Ovary (tissue), 10 donors: ENCODE results near the gene GPR87. TPM values are rescaled to one million over a fixed set of nuclear protein-coding genes. Genes with fewer than 3 reads are reported as not detected.

Source experiments
- DNase-seq, 5 donors: peaks; one replicate each; pipeline ENCODE4 v3.0.0-alpha.2; 2019 to 2020
- H3K27ac ChIP-seq, 2 donors: fragments of 200-600 bp; one replicate each; pipeline versions ENCODE4 v1.5.1 to v1.8.0; 2019 to 2022
- H3K27me3 ChIP-seq: fragments of 200-600 bp; one replicate; pipeline ENCODE4 v1.8.0; 2022
- H3K36me3 ChIP-seq: fragments of 200-600 bp; sonication (generic); one replicate; pipeline ENCODE4 v1.5.1; 2019
- H3K4me1 ChIP-seq: one replicate; pipeline ENCODE4 v1.8.1; 2013; ENCODE audit warnings: mild to moderate bottlenecking, moderate library complexity; ENCODE audit not compliant: insufficient read depth
- H3K4me3 ChIP-seq: fragments of 200-600 bp; sonication (generic); one replicate; pipeline ENCODE4 v1.5.1; 2017
- H3K9me3 ChIP-seq, 2 donors: fragments of 200-600 bp in 1 of 2; sonication (generic) in 1 of 2; one replicate each; pipeline versions ENCODE4 v1.5.1 to v1.8.1; 2013 to 2019; ENCODE audit warnings: mild to moderate bottlenecking in 1 of 2, moderate library complexity in 1 of 2
- EP300 ChIP-seq: sonication (generic); formaldehyde crosslinking; IDR thresholded peaks from one replicate; pipeline ENCODE4 v1.6.1; 2017; ENCODE audit warnings: antibody characterized with exemption
- POLR2A ChIP-seq: fragments of 450-650 bp; IDR thresholded peaks from one replicate; pipeline ENCODE4 v1.6.1; 2017; ENCODE audit warnings: antibody characterized with exemption, mild to moderate bottlenecking, moderate library complexity
- WGBS, 3 donors: extraction: QIAGEN DNeasy Blood & Tissue Kit in 1 of 3; methylation state at CpG; one replicate each; pipeline versions ENCODE4 v1.1.5 to v1.1.7; 2013 to 2017; 5-methylcytosine and 5-hydroxymethylcytosine counted together
- intact Hi-C, 4 donors: fragments of 100-400 bp; cut with DNase I; formaldehyde crosslinking; loops; one replicate each; pipeline versions ENCODE4 v1.11.0 to v1.15.1; 2022 to 2023
- long read RNA-seq, 3 donors: library from polyadenylated mRNA in 2 of 3; unstranded in 2 of 3; transcript quantifications; one replicate each; pipeline ENCODE4 v2.0.0 and lab custom pipeline, GENCODE V29; 2021 to 2026
- polyA plus RNA-seq, 2 donors: library from polyadenylated mRNA; stranded (reverse); fragments of 200-250 nt in 1 of 2; fragments of 350-450 nt in 1 of 2; fragmentation: Illumina TruSeq in 1 of 2; extraction: RNeasy Lipid Tissue Mini Kit (QIAGEN cat#74804) in 1 of 2; gene quantifications; one replicate each; pipeline ENCODE4 v1.2.3, GENCODE V29; 2013 to 2014
- total RNA-seq, 7 donors: library from RNA; depleted of rRNA in 2 of 7; stranded (reverse); fragments of >200 nt in 2 of 7; fragmentation: NEBNext Ultra II Directional in 3 of 7; extraction: Animal tissue kit (Norgen Biotek cat#: 25700) in 3 of 7; gene quantifications; one replicate each; pipeline versions ENCODE4 v1.1.0 to v1.2.4, GENCODE V29; 2016 to 2023
- TF ChIP-seq, protein P1 (sequence below), 3 donors: fragments of 450-650 bp in 2 of 3; fragments of 200-600 bp in 1 of 3; IDR thresholded peaks; one replicate each; pipeline versions ENCODE4 v1.5.1 to v1.8.0; 2016 to 2022; ENCODE audit warnings: antibody characterized with exemption in 3 of 3, mild to moderate bottlenecking in 1 of 3
- donor health status: DM: no; HTN: no; CAD: no; lungs with moderate emphysema.
- donor health status: DM: no; HTN: no; CAD: no.
- donor health status: Bipolar disorder and iron deficiency.
- donor health status: DM: yes; HTN: yes; CAD: no.
- donor health status: DM: no; HTN: no; CAD: no.
- donor health status: DM: yes; HTN: yes; CAD: no.

GPR87 gene, protein sequence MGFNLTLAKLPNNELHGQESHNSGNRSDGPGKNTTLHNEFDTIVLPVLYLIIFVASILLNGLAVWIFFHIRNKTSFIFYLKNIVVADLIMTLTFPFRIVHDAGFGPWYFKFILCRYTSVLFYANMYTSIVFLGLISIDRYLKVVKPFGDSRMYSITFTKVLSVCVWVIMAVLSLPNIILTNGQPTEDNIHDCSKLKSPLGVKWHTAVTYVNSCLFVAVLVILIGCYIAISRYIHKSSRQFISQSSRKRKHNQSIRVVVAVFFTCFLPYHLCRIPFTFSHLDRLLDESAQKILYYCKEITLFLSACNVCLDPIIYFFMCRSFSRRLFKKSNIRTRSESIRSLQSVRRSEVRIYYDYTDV
- under 1 TPM in 1 of 7 donors, not detected in 6; 0.23 TPM for total RNA-seq
- not detected for polyA plus RNA-seq
- long read RNA-seq, donor 1, result 0 reads
- long read RNA-seq, donor 2, result 0 reads
- long read RNA-seq, donor 3, result 0 reads

DNA sequence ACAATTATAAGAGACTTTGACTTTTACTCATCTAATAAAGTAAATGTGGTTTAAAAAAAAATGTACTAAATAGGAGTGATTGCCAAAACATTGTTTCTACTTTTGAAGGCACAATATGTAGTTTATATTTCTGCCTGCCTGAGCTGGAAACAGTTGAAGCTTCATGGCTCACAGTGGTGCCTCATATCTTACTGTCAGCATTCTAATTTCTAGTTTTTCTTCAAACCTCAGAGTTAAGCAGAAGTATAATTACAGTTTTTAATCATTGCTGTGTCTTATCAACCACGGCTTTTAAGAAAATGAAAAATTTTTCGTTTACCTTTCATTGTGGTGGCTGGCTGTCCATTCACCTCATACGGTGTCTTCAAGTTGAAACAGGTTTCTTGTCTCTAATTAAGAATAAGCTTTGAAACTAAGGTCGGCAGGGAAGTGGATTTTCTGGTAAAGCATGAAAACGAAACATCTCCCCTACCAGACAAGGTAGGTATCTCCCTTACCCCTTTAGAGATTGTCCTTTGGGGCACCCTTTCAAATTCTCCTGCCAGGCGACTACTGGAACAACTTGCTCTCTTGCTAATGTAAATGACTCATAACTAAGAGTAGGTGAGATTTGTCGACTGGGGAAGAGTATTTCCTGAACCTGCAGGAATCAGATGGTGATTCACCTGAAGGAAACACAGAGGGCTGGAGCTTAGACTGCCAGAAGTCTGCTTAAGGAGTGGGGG is at the start of gene GPR87:
TSS of gene GPR87 (minus strand) at position 554 of the 725 bp plus-strand sequence. CDS start 16,720 bp downstream, outside the sequence.
- H3K4me1 ChIP-seq, result no peaks in the 10 kb centered on the region
- WGBS, 3 donors, result 45 to 69% (median 61%) methylated on average over 7 of the region's 7 CpGs

DNA sequence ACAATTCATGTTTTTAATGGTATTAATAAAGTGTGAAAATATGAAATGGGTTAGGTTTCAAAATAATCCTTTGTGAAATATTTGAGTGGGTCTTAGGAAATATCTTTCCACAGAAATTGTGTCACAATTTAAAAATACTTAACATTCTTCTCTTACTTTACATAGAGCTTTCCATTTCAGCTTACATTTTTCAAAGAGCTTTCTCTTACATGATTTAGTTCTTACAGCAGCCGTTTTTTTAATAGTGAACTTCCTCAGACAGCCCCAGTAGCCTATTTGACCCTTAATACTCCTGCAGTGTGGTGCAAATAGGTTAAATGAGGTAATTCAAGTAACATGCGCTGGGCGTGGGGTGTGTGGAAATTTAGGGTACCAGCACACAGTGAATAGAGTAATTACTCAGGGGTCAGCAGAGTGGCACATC is 46.1 kb upstream of the GPR87 start:
- WGBS, 3 donors, result 56 to 63% (median 62%) methylated on average over 3 of the region's 3 CpGs
- H3K9me3 ChIP-seq, result no peaks in the 10 kb centered on the region
- DNase-seq, result no peak
- H3K36me3 ChIP-seq, result no peaks in the 10 kb centered on the region
- intact Hi-C loops, result no loop called here
- no peaks in the 10 kb centered on the region for H3K27me3 ChIP-seq
- H3K4me3 ChIP-seq, result no peak overlapping the region
- no peak overlapping the region for H3K27ac ChIP-seq
- TF ChIP-seq POLR2A, result no peak
- TF ChIP-seq, protein P1, sequence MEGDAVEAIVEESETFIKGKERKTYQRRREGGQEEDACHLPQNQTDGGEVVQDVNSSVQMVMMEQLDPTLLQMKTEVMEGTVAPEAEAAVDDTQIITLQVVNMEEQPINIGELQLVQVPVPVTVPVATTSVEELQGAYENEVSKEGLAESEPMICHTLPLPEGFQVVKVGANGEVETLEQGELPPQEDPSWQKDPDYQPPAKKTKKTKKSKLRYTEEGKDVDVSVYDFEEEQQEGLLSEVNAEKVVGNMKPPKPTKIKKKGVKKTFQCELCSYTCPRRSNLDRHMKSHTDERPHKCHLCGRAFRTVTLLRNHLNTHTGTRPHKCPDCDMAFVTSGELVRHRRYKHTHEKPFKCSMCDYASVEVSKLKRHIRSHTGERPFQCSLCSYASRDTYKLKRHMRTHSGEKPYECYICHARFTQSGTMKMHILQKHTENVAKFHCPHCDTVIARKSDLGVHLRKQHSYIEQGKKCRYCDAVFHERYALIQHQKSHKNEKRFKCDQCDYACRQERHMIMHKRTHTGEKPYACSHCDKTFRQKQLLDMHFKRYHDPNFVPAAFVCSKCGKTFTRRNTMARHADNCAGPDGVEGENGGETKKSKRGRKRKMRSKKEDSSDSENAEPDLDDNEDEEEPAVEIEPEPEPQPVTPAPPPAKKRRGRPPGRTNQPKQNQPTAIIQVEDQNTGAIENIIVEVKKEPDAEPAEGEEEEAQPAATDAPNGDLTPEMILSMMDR (IDR thresholded peaks at IDR 0.05), result no peak
- TF ChIP-seq EP300, result no peak
- H3K4me1 ChIP-seq, result no peaks in the 10 kb centered on the region

More for the DNA sequence above, at the start of gene GPR87:
- intact Hi-C loops, result no loop called here
- Histone ChIP-seq H3K27me3 (no peaks in the 10 kb centered on the region), H3K27ac (no peak within 1 kb of the TSS), H3K9me3 (no peaks in the 10 kb centered on the region), H3K36me3 (no peaks in the 10 kb centered on the region), H3K4me3 (no peak within 1 kb of the TSS)
- TF ChIP-seq EP300 (no peak), POLR2A (no peak)
- no peak for DNase-seq

DNA sequence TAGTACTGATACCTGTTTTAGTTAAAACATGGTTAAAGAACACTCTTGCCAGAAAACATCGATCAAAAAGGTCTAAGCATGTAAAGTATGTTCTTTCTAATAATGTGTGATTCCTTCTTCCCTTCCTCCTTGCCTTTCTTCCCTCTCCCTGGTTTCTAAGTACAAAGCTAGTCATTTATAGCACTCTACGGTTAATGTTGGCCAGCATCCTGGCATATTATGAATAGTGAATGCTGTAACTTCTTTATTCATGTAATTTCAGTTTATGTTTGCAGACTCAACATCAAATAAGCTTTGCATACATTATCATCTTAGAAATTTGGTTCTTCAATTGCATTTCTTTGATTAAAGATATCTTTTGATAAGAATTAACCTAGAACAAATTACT is 40.8 kb upstream of the GPR87 start:
- H3K9me3 ChIP-seq, result no peaks in the 10 kb centered on the region
- no peaks in the 10 kb centered on the region for H3K4me1 ChIP-seq
- WGBS, 3 donors, result 66 to 86% (median 81%) methylated on average over 2 of the region's 2 CpGs
- DNase-seq, result no peak
- TF ChIP-seq POLR2A (no peak), EP300 (no peak)
- TF ChIP-seq, protein P1 (IDR thresholded peaks at IDR 0.05), result no peak
- H3K36me3 ChIP-seq, result no peaks in the 10 kb centered on the region
- H3K4me3 ChIP-seq, result no peak overlapping the region
- intact Hi-C loops, result no loop called here
- H3K27me3 ChIP-seq, result peaks cover 2% of the 10 kb centered on the region
- no peak overlapping the region for H3K27ac ChIP-seq

DNA sequence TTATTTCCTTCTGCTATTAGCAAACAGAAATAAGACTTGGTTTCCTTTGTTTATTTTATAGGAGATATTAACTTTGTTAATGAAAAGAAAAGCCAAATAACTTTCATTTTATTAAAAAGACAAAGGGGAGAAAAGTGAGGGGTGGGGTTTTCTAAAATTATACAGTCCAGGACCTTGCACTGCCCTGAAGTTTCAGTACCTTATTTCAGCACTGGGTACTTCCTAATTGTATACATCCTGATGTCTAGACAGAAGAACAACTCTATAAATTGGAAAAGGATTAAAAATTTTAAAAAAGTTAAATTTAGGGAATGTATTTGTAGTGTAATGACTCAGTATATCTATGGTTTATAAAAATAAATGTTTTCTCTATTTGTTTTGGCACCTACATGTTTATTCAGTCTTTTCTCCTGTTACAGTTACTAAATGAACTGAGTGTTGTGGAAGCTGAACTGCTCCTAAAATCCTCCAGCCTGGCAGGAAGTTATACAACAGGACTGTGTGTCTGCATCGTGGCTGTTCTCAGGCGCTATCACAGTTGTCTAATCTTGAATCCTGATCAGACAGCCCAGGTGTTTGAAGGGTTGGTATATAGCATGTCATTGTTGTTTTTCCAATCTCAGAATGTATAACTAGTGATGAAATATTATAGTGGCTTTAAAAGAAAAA is 40.3 kb upstream of the GPR87 start:
- 64 to 67% (median 65%) methylated on average over 2 of the region's 2 CpGs for WGBS, 3 donors

More for the DNA sequence above, 40.3 kb upstream of the GPR87 start:
- TF ChIP-seq EP300, result no peak
- TF ChIP-seq, protein P1 (IDR thresholded peaks at IDR 0.05), result no peak
- TF ChIP-seq POLR2A, result no peak
- H3K27me3 ChIP-seq, result peaks cover 2% of the 10 kb centered on the region
- H3K9me3 ChIP-seq, result no peaks in the 10 kb centered on the region
- H3K4me3 ChIP-seq, result no peak overlapping the region
- intact Hi-C loops, result no loop called here
- no peaks in the 10 kb centered on the region for H3K36me3 ChIP-seq
- H3K4me1 ChIP-seq, result no peaks in the 10 kb centered on the region
- H3K27ac ChIP-seq, result no peak overlapping the region
- no peak for DNase-seq
